ENCODE data around the gene POU6F2.
"Not testable (repeated sequence)": the region's sequence is repeated elsewhere in the genome, so short reads cannot be mapped to it uniquely, and the experiment has no call there.

Gene POU6F2

GRCh38 chr7:39353615-39354376 lies 376.1 kb downstream of the POU6F2 start:
- no peak for DNase-seq (ENCODE audit: low read depth, low spot score)

DNA sequence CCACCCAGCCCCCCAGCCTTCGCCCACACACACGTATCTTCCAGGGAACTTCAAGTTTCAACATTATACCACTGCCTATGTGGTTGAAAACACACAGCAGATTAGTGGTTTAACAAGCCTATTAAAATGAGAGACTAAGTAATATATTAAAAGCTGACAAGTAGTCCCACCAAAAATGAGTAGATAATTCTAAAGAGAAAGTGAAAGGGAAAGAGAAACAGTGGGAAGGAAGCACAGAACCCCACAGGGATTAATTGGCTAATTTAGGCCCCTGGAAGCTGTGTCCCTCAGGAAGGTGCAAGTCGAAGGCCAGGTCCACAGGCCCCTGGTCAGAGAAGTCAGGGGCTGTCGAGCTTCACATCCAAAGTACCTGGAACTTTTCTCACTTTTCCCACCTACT lies 378.0 kb downstream of the POU6F2 start:
- no peak for DNase-seq (ENCODE audit: low read depth, low spot score)

DNA sequence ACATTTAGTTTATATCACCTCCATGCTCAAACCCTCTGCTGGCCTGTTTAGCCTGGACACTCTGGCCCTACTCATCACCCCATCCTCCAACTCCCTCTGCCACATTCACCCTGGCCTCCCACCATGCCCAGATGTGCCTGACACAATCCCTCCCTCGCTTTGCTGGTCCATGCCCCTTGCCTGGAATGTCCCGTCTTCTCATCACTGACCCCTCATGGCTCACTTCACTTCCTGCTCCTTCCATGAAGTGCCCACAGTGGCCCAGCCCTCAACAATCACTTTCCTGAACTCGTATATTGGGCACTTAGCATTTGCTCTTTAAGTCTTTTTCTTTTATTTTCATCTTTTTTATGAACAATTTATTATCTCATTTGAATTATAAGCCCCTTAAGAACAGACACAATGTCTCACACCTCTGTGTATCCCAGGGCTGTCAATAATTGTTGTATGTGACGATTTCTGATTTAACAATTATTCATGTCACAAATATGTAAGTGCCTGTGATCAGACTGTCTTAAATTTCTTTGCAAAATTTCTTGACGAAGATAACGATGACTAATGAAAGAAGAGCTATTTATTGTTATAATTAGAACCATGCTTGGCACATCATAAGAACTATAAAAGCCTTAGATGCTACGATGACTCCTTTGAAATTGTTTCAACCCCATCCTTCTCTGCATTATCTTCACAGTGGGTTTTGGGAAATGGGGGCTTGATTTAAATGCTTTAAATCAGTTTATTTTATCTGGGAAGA lies 378.6 kb downstream of the POU6F2 start:
- DNase-seq (ENCODE audit: low read depth, low spot score), result no peak

- no peak for DNase-seq (ENCODE audit: low read depth, low spot score)
These were observed 379.9 kb downstream of the POU6F2 start for GRCh38 chr7:39357648-39358047.

GRCh38 chr7:39360038-39360437 lies 382.3 kb downstream of the POU6F2 start:
- DNase-seq (ENCODE audit: low read depth, low spot score), result no peak

DNA sequence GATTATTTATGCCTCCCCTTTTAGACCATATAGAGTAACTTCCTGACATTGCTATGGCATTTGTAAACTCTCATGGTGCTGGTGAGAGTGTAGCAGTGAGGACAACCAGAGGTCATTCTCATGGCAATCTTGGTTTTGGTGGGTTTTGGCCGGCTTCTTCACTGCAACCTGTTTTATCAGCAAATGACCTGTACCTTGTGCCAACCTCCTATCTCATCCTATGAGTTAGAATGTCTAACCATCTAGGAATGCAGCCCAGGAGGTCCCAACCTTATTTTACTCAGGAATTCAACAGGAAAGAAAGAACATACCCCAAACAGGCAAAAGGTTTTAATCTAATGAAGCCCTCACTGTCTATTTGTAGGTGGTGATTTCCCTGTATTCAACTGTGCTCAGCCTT lies 383.1 kb downstream of the POU6F2 start:
- no peak for DNase-seq (ENCODE audit: low read depth, low spot score)

- no peak for DNase-seq (ENCODE audit: low read depth, low spot score)
These were observed 388.1 kb downstream of the POU6F2 start for GRCh38 chr7:39365751-39366295.

DNA sequence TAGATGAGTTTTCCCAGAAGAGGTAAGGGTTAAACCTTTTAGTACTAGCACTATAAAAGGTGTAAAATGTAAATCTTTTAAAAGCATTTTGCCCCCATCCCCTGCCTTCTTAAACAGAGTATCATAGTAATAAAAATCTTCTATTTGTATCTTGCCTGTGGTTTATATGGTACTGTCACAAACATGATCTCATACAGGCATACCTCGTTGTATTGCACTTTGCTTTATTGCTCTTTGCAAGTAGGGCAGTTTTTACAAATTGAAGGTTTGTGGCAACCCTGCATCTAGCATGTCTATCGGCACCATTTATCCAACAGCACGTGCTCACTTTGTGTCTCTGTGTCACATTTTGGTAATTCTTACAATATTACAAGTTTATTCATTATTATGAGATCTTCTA lies 389.7 kb downstream of the POU6F2 start:
- no peak for DNase-seq (ENCODE audit: low read depth, low spot score)

GRCh38 chr7:39367943-39368342 lies 390.2 kb downstream of the POU6F2 start:
- DNase-seq (ENCODE audit: low read depth, low spot score), result no peak

DNA sequence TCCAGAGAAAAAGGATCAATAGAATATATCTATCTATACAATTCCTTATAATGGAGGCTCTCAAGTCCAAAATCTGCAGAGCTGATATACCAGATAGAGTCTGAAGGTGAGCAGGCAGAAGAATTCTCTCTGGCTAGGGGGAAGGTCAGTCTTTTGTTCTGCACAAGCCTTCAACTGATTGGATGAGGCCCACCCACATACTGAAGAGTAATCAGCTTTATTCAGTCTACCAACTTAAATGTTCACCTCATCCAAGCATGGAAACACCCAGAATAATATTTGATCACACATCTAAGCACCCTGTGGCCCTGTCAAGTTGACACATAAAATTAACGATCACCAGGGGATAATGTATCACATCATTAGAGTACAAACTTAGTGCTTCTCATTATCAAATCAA lies 394.7 kb downstream of the POU6F2 start:
- no peak for DNase-seq (ENCODE audit: low read depth, low spot score)

- DNase-seq (ENCODE audit: low read depth, low spot score), result no peak
These were observed 396.8 kb downstream of the POU6F2 start for GRCh38 chr7:39374436-39375040.

GRCh38 chr7:39375047-39375873 lies 397.6 kb downstream of the POU6F2 start:
- no peak for DNase-seq (ENCODE audit: low read depth, low spot score)

DNA sequence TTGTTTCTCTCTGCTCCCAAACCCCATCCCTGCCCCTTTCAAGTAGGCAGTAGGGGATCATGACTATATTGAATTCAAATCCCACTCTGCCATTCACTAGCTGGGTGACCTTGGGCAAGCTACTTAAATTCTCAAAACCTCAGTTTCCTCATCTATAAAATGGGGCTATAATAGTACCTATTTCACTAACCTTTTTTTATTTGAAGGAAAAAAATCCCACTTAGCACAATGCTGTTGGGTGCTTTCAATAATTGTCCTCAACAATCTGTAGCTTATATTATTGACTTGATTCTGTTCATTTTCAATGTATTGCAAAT lies 398.1 kb downstream of the POU6F2 start:
- no peak for DNase-seq (ENCODE audit: low read depth, low spot score)

- DNase-seq (ENCODE audit: low read depth, low spot score), result not testable (repeated sequence)
These were observed 399.2 kb downstream of the POU6F2 start for GRCh38 chr7:39376881-39377280.

DNA sequence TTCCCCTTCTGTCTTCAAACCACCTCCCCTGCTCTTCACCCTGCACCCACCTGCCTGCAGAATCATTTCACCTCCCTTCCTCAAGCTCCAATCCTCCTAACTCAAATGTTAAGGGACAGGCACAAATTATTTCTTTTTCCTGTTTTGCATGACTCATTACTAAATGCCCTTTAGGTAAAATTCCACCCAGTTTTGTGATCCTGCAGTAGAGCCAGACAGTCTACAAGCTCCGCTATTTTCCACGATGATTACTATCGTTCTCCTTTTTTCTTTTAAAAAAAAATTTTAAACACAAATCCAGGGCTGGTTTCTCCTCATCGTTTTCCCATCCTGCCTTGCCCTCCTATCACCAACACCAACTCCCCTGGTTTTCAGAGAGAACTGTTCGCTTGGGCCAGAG lies 401.7 kb downstream of the POU6F2 start:
- no peak for DNase-seq (ENCODE audit: low read depth, low spot score)

- DNase-seq (ENCODE audit: low read depth, low spot score), result no peak
These were observed 405.4 kb downstream of the POU6F2 start for GRCh38 chr7:39383136-39383535.

DNA sequence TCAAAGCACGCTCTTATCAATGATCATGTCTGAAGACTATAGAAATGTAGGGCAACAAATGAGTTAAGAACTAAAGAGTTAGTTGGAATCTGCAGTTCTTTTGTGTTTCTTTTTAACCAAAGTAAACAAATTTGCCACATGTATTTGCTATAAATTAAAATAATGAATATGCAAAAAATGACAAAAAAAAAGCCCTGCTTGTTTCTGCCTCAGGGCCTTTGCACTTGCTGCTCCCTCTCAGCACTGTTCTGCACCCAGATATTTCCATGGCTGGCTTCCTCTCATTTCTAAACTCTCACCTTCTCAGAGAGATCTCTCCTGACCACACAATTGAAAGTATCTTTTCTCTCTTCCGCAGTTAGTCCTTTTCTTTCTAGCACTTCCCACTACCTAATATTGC lies 406.7 kb downstream of the POU6F2 start:
- no peak for DNase-seq (ENCODE audit: low read depth, low spot score)

DNA sequence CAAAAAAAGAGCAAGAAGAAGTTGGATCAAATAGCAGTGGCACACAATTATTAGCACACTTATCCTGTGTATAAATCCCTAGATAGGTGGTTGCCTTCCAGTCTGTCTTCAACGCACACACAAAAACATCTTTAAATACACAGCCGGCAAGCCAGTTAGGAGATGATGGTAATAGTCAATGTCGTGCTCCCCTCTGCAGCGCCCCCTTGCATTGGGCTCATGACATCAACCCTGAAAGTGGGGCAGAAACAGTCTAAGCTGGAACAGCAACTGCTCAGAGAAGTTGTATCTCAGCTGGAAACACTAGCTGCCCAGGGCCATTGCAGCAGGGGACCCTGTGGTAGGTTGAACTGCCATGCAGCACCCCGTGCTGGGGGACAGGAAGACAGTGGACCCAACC lies 409.0 kb downstream of the POU6F2 start:
- no peak for DNase-seq (ENCODE audit: low read depth, low spot score)

DNA sequence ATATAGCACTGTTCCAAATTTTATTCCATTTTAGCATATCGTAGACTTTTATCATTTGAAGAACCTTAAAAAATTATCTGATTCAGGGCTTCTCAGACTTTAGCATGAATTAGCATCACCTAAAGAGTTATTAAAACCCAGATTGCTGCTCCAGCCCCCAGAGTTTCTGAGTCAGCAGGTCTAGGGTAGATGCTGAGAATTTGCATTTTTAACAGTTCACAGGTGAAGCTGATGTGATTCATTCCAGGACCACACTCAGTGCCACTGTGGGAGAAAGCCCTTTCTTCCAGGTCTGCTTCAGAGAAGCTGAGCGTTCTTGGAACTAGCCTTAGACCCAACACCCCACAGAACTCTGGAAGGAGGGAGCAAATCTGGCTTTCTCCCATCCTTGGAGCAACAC lies 414.4 kb downstream of the POU6F2 start:
- no peak for DNase-seq (ENCODE audit: low read depth, low spot score)

GRCh38 chr7:39394105-39394680 lies 416.5 kb downstream of the POU6F2 start:
- no peak for DNase-seq (ENCODE audit: low read depth, low spot score)

- DNase-seq (ENCODE audit: low read depth, low spot score), result no peak
These were observed 421.7 kb downstream of the POU6F2 start for GRCh38 chr7:39399458-39399857.

Data from activated CD4-positive, CD25-positive, alpha-beta regulatory T cell treated with anti-CD3 and anti-CD28 coated beads, Interleukin-2, amount 50 U/mL, for 16 hours (primary cell).